GM19193 (cell line): Measurements from ENCODE around the gene TXNDC11.

Source experiments
- POLR2A ChIP-seq: IDR thresholded peaks from 4 replicates; pipeline ENCODE4 v1.6.1; 2011; ENCODE audit not compliant: insufficient read depth, insufficient read length; ENCODE audit errors: extremely low read depth

TXNDC11 gene

GRCh38 chr16:11651796-11652195 is 90.9 kb downstream of the TXNDC11 start:
- TF ChIP-seq POLR2A: no peak

GRCh38 chr16:11650641-11651591 is 91.7 kb downstream of the TXNDC11 start:
- no peak for TF ChIP-seq POLR2A

- no peak for TF ChIP-seq POLR2A
These were observed 93.4 kb downstream of the TXNDC11 start for GRCh38 chr16:11649276-11649675.

- TF ChIP-seq POLR2A: no peak
These were observed 99.9 kb downstream of the TXNDC11 start for GRCh38 chr16:11642765-11643116.

- TF ChIP-seq POLR2A: no peak
These were observed 101.5 kb downstream of the TXNDC11 start for GRCh38 chr16:11640987-11641817.

GRCh38 chr16:11639925-11640899 is 102.4 kb downstream of the TXNDC11 start:
- TF ChIP-seq POLR2A: no peak

- no peak for TF ChIP-seq POLR2A
These were observed 103.6 kb downstream of the TXNDC11 start for GRCh38 chr16:11639008-11639562.

- no peak for TF ChIP-seq POLR2A
These were observed 104.5 kb downstream of the TXNDC11 start for GRCh38 chr16:11638140-11638539.

- TF ChIP-seq POLR2A: no peak
These were observed 105.3 kb downstream of the TXNDC11 start for GRCh38 chr16:11637320-11637719.

- no peak for TF ChIP-seq POLR2A
These were observed 106.4 kb downstream of the TXNDC11 start for GRCh38 chr16:11636172-11636721.

- no peak for TF ChIP-seq POLR2A
These were observed 106.9 kb downstream of the TXNDC11 start for GRCh38 chr16:11635679-11636171.

GRCh38 chr16:11635113-11635652 is 107.5 kb downstream of the TXNDC11 start:
- TF ChIP-seq POLR2A: no peak

- no peak for TF ChIP-seq POLR2A
These were observed 108.3 kb downstream of the TXNDC11 start for GRCh38 chr16:11634312-11634711.
